GM12892 (cell line): ENCODE data around the gene GIPC3.

ENCODE experiments used
- POLR2A ChIP-seq: IDR thresholded peaks from 2 replicates; pipeline ENCODE4 v1.6.1; 2011; ENCODE audit warnings: low read depth, low read length, control low read depth
- POLR2AphosphoS5 ChIP-seq: IDR thresholded peaks from 2 replicates; pipeline ENCODE4 v1.6.1; 2011; ENCODE audit warnings: low read depth, low read length, control low read depth
- TAF1 ChIP-seq: IDR thresholded peaks from 2 replicates; pipeline ENCODE4 v1.6.1; 2011; ENCODE audit warnings: low read depth, mild to moderate bottlenecking, control low read depth, low read length, borderline replicate concordance

GRCh38 chr19:3549816-3550215 lies 35.5 kb upstream of the GIPC3 start:
- TF ChIP-seq POLR2AphosphoS5 (no peak), POLR2A (no peak), TAF1 (no peak)
